HepG2 (cell line): ENCODE measurements around the gene HIF1AN. TPM values are rescaled to one million over a fixed set of nuclear protein-coding genes. Genes with fewer than 3 reads are reported as not detected.
A peak's percentile ranks its signal among the peaks of the same experiment; 100 is the strongest.

Source experiments
- ATF7 ChIP-seq, 2 experiments: fragments of 450-650 bp in 1 of 2; sonication (generic) in 1 of 2; formaldehyde crosslinking in 1 of 2; IDR thresholded peaks; 2 replicates each; pipeline versions ENCODE4 v1.4.0 to v1.6.1; 2016 to 2020; ENCODE audit warnings: antibody characterized with exemption in 1 of 2, mild to moderate bottlenecking in 1 of 2, missing genetic modification reagents in 1 of 2
- BRCA1 ChIP-seq: sonication (generic); formaldehyde crosslinking; IDR thresholded peaks from 2 replicates; pipeline ENCODE4 v1.4.0; 2020; ENCODE audit warnings: missing genetic modification reagents
- FOXK1 ChIP-seq: sonication (generic); formaldehyde crosslinking; IDR thresholded peaks from 2 replicates; pipeline ENCODE4 v1.4.0; 2020; ENCODE audit warnings: low read depth, missing genetic modification reagents, borderline replicate concordance
- FOXK2 ChIP-seq: fragments of 450-650 bp; IDR thresholded peaks from 2 replicates; pipeline ENCODE4 v1.6.1; 2016
- HNF1A ChIP-seq, 2 experiments: sonication (generic) in 1 of 2; formaldehyde crosslinking in 1 of 2; IDR thresholded peaks; 2 replicates each; pipeline versions ENCODE4 v1.4.0 to v1.6.1; 2016 to 2020; ENCODE audit warnings: borderline replicate concordance in 1 of 2, low read depth in 1 of 2, mild to moderate bottlenecking in 1 of 2, missing genetic modification reagents in 1 of 2
- HNF4A ChIP-seq: sonication (generic); formaldehyde crosslinking; IDR thresholded peaks from 2 replicates; pipeline ENCODE4 v1.4.0; 2020; ENCODE audit warnings: missing genetic modification reagents
- IKZF4 ChIP-seq: sonication (generic); formaldehyde crosslinking; IDR thresholded peaks from 2 replicates; pipeline ENCODE4 v1.5.1; 2020; ENCODE audit warnings: borderline replicate concordance, mild to moderate bottlenecking, low read depth, missing genetic modification reagents; ENCODE audit errors: not compliant biosample characterization
- KLF12 ChIP-seq: sonication (generic); formaldehyde crosslinking; IDR thresholded peaks from 2 replicates; pipeline ENCODE4 v1.4.0; 2020; ENCODE audit warnings: missing genetic modification reagents, borderline replicate concordance
- KLF9 ChIP-seq: IDR thresholded peaks from 2 replicates; pipeline ENCODE4 v1.6.1; 2016; ENCODE audit warnings: low read depth
- PCBP1 ChIP-seq: fragments of 200-400 bp; formaldehyde crosslinking; IDR thresholded peaks from 2 replicates; pipeline ENCODE4 v1.6.1; 2017; ENCODE audit warnings: mild to moderate bottlenecking, low read depth, low read length, borderline replicate concordance
- PRDM4 ChIP-seq: sonication (generic); formaldehyde crosslinking; IDR thresholded peaks from 2 replicates; pipeline ENCODE4 v1.9.0; 2021; ENCODE audit warnings: missing genetic modification reagents, borderline replicate concordance
- TAF1 ChIP-seq: sonication (generic); formaldehyde crosslinking; IDR thresholded peaks from 2 replicates; pipeline ENCODE4 v1.4.0; 2020; ENCODE audit warnings: missing genetic modification reagents
- TCF12 ChIP-seq, 2 experiments: fragments of 450-650 bp in 1 of 2; sonication (generic) in 1 of 2; formaldehyde crosslinking in 1 of 2; IDR thresholded peaks; 2 replicates each; pipeline versions ENCODE4 v1.6.1 to v1.8.0; 2017 to 2022; ENCODE audit warnings: antibody characterized with exemption in 1 of 2, mild to moderate bottlenecking in 1 of 2, missing genetic modification reagents in 1 of 2, moderate library complexity in 1 of 2
- TOPORS ChIP-seq: sonication (generic); formaldehyde crosslinking; IDR thresholded peaks from 2 replicates; pipeline ENCODE4 v1.8.0; 2023; ENCODE audit warnings: mild to moderate bottlenecking, missing genetic modification reagents
- YEATS4 ChIP-seq: sonication (generic); formaldehyde crosslinking; IDR thresholded peaks from 2 replicates; pipeline ENCODE4 v1.4.0; 2020; ENCODE audit warnings: missing genetic modification reagents, borderline replicate concordance
- ZBTB49 ChIP-seq: sonication (generic); formaldehyde crosslinking; IDR thresholded peaks from 2 replicates; pipeline ENCODE4 v1.4.0; 2020; ENCODE audit warnings: missing genetic modification reagents, borderline replicate concordance
- ZNF710 ChIP-seq: sonication (generic); formaldehyde crosslinking; IDR thresholded peaks from 2 replicates; pipeline ENCODE4 v1.5.0; 2020; ENCODE audit warnings: mild to moderate bottlenecking, missing genetic modification reagents, borderline replicate concordance
- polyA plus RNA-seq, 8 experiments: library from polyadenylated mRNA; depleted of rRNA in 3 of 8; stranded (reverse) in 7 of 8; unstranded in 1 of 8; fragments of >200 nt; fragmentation: Illumina TruSeq in 4 of 8; extraction: Trizol in 4 of 8; gene quantifications; 2 replicates each; pipeline versions ENCODE4 v1.2.1 to v1.2.3, GENCODE V29; 2011 to 2016; ENCODE audit warnings: low read depth in 4 of 8, missing spikeins in 1 of 8, mixed read lengths in 1 of 8; ENCODE audit not compliant: insufficient read depth in 1 of 8
- total RNA-seq, 5 experiments: library from RNA; depleted of rRNA; stranded (reverse); fragments of >200 nt; fragmentation: Illumina TruSeq; extraction: Trizol; gene quantifications; 2 replicates each; pipeline ENCODE4 v1.2.3, GENCODE V29; 2016; ENCODE audit warnings: low read depth in 1 of 5

HIF1AN gene
- total and polyA plus RNA-seq, 2 of the 13 experiments (the other 11 are each of a cell fraction or from before 2014, with no cell fraction given) = 8.6 to 10.7 TPM

- TF ChIP-seq ZBTB49 (CRISPR knock-in tag) (no peak), HNF1A (IDR thresholded peaks at IDR 0.05; ENCODE audit: low read depth) (no peak), HNF1A (CRISPR knock-in tag; IDR thresholded peaks at IDR 0.05; ENCODE audit: borderline replicate concordance) (0 out of 2 replicates have a peak, but pooled peaks have one; percentile 13), TAF1 (no peak), KLF9 (CRISPR knock-in tag) (no peak), FOXK2 (no peak), TCF12 (IDR thresholded peaks at IDR 0.05) (no peak), TCF12 (CRISPR knock-in tag; IDR thresholded peaks at IDR 0.05) (no peak), YEATS4 (no peak), TOPORS (CRISPR knock-in tag) (no peak), ATF7 (IDR thresholded peaks at IDR 0.05) (no peak), ATF7 (CRISPR knock-in tag; IDR thresholded peaks at IDR 0.05) (no peak), FOXK1 (CRISPR knock-in tag) (no peak), PRDM4 (CRISPR knock-in tag) (no peak), ZNF710 (CRISPR knock-in tag) (no peak), KLF12 (no peak), IKZF4 (CRISPR knock-in tag) (no peak), PCBP1 (0 out of 2 replicates have a peak, but pooled peaks have one; percentile 16), HNF4A (no peak), BRCA1 (no peak)
Measured at GRCh38 chr10:100562008-100562672, 26.4 kb downstream of the HIF1AN start (continued).
